PFSK-1 (cell line): ENCODE data around the gene CEP85L.

ENCODE experiments used
- FOXP2 ChIP-seq: optimal IDR thresholded peaks from 2 replicates; pipeline ENCODE3; 2011; ENCODE audit warnings: borderline replicate concordance, control low read depth, inconsistent platforms; ENCODE audit not compliant: insufficient read depth; ENCODE audit errors: extremely low read length, extremely low read depth
- POLR2AphosphoS5 ChIP-seq: IDR thresholded peaks from 2 replicates; pipeline ENCODE4 v1.6.1; 2012; ENCODE audit warnings: low read depth, mild to moderate bottlenecking, control low read depth, low read length, moderate library complexity
- REST ChIP-seq, 2 experiments: IDR thresholded peaks; 2 replicates each; pipeline versions ENCODE4 v1.6.1 to v1.8.0; 2011 to 2012; ENCODE audit warnings: low read depth in 2 of 2, low read length in 2 of 2, control low read depth in 1 of 2, inconsistent platforms in 1 of 2, mild to moderate bottlenecking in 1 of 2, moderate library complexity in 1 of 2; ENCODE audit not compliant: insufficient read depth in 1 of 2
- SIN3A ChIP-seq: IDR thresholded peaks from 2 replicates; pipeline ENCODE4 v1.6.1; 2012; ENCODE audit warnings: mild to moderate bottlenecking, low read length, moderate library complexity, borderline replicate concordance; ENCODE audit not compliant: insufficient read depth

- no peak for TF ChIP-seq SIN3A
- no peak for TF ChIP-seq POLR2AphosphoS5
- TF ChIP-seq REST (IDR thresholded peaks at IDR 0.05; ENCODE audit: insufficient read depth in 1 of 2, low read depth in 2 of 2, low read length in 2 of 2), result no peak
- no peak for TF ChIP-seq FOXP2
Measured at GRCh38 chr6:118514689-118515088, 136.7 kb downstream of the CEP85L start.
